GM19455 (cell line): Measurements from ENCODE around the gene EHHADH.

ENCODE experiments used
- ATAC-seq: cut with Tn5 transposase; IDR thresholded peaks from one replicate; pipeline ENCODE4 v1.9.1; 2021; ENCODE audit not compliant: unreplicated experiment

EHHADH gene

DNA sequence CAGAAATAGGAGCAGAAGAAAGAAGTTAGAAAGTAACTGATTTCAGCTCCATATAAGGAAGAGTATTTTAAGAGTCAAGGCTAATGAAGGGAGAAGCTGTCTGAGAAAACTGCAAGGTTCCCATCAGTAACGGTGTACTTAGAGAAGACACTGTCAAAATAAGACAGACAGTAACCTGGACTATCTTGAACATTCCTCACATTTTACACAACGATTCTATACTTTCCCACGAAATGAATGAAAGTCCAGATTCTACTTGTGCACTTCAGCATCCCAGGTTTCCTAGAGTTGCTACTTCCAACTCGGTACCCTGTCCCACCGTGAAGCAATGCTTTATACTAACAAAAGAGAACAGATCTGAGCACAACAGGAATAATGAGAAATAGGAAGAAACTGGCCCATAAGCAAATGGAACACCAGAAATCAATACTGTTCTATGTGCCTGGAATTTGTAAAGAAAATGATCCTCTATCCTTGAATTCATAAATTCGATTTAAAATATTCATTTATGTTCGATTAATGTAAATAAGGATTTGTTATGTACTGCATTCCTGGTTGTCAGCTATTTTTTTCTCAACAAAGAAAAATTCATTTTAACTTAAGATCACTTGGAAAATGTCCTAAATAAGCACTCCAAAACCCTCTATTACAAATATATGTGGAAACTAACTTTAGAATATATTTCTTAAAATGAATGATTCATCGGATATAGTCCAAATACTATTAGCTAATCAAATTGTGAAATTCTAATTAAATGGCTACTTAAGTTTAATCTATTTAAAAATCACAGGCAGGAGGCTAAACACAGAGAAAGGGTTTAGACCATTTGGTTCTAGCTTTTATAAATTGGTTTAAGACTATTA lies 102.5 kb downstream of the EHHADH start:
- no peak for ATAC-seq

DNA sequence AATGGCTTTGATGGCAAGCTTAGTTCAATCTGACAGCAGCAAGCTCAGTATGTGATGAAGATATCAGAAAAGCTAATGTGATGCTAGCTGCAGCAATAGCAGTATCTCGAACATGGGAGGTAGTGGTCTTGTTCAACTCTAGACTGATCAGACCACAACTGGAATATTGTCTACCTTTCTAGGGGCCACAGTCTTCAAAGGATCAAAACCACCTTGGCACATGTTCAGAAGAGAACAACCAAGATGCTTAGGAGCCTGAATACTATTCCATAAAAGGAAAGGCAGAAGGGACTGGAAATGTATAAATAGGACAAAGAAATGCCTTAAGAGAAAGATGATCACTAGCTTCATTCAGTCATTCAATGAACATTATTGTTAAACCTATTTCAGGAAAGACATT lies 103.3 kb downstream of the EHHADH start:
- ATAC-seq, result no peak

- no peak for ATAC-seq
These were observed 104.3 kb downstream of the EHHADH start for GRCh38 chr3:185149591-185149990.

- no peak for ATAC-seq
These were observed 108.3 kb downstream of the EHHADH start for GRCh38 chr3:185145511-185145910.

DNA sequence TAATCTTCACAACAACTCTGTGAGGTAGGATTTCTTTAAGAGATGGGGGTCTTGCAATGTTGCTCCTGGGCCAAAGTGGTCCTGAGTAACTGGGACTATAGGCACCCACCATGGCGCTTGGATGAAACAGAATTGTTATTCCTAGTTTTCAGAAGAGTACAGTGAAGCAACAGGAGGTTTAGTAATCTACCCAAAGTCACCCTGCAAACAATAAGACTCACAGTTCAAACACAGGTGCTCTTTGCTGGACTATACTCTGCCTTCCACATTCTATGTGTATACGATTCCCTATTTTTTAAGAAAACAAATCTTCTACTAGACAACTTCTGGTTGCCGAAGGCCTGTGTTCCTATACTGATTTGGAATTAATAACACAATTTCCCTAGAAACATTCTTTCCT lies 109.1 kb downstream of the EHHADH start:
- no peak for ATAC-seq
